ENCODE measurements around the gene GALK2.
"Not testable (repeated sequence)": the region's sequence is repeated elsewhere in the genome, so short reads cannot be mapped to it uniquely, and the experiment has no call there.

Gene GALK2

DNA sequence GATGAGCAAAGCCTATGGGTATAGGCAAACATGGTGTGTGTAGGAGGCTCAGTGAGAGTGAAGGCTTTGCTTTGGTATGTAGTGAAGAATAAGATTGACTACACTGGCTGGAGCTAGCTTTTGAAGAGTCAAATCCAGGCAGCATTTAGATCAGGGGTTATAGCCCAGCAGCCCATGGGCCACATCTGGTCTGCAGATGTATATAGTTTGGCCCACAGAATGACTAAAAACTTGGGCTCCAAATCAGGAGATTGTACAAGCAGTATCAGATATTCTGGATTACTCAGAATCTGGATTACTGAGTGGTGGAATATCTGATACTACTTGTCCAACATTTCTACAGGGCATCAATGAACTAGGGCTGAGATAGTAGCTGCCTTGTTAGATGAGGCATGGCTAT is 160.1 kb downstream of the GALK2 start:
- no peak for DNase-seq (ENCODE audit: low read depth in 2 of 2, low spot score in 1 of 2)

DNA sequence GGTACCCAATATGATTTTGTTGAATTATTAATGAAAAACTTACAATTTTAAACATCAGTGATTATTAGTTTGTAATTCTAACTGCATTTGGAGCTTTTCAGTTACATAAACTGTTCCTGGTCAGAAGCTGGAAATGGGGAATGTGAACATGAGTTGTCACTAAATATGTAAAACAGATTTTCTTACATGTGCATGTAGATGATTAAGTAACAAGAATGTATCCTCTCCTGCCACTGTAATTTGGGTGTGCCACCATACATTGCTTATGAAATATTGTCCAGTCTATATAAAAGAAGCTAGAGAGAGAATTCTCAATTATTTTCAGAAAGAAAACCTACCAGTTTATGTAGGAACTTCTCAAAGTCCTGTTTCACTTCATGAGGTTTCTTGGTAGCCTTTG is 161.4 kb downstream of the GALK2 start:
- no peak for DNase-seq (ENCODE audit: low read depth in 2 of 2, low spot score in 1 of 2)

DNA sequence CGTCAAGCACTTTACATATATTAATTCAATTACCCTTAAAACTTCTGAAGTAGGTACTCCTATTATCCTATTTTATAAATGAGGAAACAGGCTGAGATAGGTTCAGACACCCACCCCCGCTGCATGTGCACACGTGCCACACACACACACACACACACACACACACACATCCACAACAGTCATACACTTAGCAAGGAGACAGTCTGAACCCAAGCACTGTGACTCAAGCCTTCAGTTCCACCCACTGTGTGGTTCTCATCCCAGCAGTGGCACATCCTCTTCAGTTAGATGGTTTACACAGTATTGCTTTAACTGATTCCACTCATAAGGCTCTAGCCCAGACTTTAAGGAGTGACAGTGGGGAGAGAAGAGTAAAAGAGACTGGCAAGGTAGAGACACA is 161.9 kb downstream of the GALK2 start:
- no peak for DNase-seq (ENCODE audit: low read depth in 2 of 2, low spot score in 1 of 2)

DNA sequence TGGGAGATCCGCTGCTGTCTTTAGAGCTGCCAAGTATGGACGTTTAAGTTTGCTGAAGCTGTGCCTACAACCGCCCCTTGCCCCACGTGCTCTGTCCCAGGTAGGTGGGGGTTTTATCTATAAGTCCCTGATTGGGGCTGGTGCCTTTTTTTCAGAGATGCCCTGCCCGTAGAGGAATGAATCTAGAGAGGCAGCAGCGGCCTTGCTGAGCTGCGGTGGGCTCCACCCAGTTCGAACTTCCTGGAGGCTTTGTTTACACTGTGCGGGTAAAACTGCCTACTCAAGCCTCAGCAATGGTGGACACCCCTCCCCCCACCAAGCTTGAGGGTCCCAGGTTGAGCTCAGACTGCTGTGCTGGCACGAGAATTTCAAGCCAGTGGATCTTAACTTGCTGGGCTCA is 169.6 kb downstream of the GALK2 start:
- DNase-seq (ENCODE audit: low read depth in 2 of 2, low spot score in 1 of 2), result no peak

DNA sequence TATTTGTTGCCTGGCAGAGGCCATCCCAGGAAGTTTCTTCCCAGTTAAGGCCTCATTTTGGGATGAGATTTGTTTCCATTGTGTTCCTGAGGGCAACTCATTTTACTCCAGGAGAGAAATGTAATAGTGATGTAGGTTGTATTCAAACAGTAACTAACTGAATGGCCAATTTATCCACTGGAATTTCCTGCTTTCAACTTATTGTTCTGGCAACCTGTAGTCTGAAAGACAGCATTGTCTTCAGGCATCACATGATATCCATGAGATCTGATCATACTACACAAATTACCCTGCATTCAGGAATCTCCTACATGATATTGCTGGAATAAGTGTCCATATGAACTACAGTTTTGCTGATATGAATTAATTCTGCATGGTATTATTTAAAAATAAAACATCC is 173.5 kb downstream of the GALK2 start:
- DNase-seq (ENCODE audit: low read depth in 2 of 2, low spot score in 1 of 2), result no peak

DNA sequence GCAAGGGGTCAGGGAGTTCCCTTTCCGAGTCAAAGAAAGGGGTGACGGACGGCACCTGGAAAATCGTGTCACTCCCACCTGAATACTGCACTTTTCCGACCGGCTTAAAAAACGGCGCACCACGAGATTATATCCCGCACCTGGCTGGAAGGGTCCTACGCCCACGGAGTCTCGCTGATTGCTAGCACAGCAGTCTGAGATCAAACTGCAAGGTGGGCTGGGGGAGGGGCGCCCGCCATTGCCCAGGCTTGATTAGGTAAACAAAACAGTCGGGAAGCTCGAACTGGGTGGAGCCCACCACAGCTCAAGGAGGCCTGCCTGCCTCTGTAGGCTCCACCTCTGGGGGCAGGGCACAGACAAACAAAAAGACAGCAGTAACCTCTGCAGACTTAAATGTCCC is 184.4 kb downstream of the GALK2 start:
- not testable (repeated sequence) for DNase-seq (ENCODE audit: low read depth in 2 of 2, low spot score in 1 of 2)

DNA sequence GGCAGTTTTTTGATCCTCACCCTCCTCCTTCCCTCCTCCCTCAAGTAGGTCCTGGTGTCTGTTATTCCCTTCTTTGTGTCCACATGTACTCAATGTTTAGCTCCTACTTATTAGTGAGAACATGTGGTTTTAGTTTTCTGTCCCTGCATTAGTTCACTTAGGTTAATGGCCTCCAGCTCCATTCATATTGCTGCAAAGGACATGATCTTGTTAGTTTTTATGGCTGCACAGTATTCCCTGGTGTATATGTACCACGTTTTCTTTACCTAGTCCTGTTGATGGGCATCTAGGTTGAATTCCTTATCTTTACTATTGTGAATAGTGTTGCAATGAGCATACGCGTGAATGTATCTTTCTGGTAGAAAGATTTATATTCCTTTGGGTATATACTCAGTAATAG is 191.3 kb downstream of the GALK2 start:
- no peak for DNase-seq (ENCODE audit: low read depth in 2 of 2, low spot score in 1 of 2)

DNA sequence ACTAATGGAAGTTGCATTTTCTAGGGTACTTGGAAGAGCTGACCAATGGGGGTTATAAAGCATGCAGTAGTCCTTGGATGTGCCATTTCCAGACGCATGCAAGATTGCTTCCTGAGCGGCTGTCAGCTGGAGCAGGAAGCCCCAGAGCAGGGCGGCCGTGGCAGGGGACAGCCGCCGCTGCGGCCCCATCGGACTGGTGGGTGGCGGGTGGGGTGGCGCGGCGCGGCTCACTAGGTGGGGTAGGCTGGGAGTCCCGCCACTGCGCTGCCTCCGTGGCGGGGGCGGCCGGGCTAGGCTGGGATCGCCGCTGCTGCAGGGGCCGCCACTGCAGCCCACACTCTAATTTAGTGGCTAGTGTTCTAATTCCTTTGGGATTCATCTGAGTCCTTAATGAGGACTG is 196.4 kb downstream of the GALK2 start:
- DNase-seq (ENCODE audit: low read depth in 2 of 2, low spot score in 1 of 2), result no peak

DNA sequence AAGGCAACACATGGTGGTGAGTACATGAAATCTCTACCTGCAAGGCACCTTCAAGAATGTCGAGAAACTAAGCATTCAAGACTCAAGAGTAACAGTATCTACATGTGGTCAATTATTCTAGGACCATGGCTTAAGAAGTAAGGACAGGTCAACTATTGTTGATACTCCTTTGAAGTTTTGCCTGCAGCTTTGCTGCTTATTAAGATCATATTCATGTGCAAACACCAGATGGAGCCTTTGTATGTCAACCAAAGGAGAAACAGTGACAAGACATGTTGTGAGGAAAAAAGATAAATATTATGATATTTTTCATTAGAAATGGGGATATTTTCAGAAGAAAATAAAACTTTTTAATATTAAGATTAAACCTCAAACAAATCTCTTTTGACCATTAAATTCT is 200.7 kb downstream of the GALK2 start:
- DNase-seq (ENCODE audit: low read depth in 2 of 2, low spot score in 1 of 2), result no peak

DNA sequence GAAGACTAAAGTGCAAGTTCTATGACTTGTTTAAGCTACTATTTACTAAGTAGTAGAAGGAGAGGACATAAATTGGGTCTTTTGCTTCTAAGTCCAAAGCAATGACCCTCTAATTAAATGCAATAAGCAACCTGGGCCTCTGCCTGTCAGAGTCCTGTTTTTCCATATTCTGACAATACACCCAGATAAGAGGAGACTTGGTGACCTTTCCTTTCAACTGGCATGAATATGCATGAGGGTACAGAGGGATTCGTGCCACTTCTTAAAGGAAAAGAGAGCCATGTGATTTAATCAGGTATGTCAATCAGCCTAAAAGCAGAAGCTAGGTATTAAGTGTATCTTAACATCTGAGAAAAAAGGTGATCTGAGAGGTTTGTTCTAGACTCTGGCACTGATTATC is 202.3 kb downstream of the GALK2 start:
- DNase-seq (ENCODE audit: low read depth in 2 of 2, low spot score in 1 of 2), result no peak

DNA sequence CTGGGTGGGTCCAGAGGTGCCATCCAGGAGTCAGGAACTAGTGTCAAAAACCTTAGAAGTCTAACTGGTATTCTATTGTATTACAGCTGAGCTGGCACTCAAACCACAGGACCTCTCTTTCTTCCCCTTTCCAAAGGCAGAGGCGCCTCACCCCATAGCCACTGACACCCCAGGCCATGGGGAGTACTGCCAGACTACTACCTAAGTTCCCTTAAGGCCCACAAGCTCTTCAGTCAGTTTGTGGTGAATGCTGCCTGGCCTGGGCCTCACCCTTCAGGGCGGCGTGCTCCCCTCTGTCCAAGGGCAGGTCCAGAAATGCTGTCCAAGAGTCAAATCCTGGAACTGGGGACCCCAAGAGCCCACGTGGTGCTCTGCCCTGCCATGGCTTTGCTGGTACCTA is 209.9 kb downstream of the GALK2 start:
- DNase-seq (ENCODE audit: low read depth in 2 of 2, low spot score in 1 of 2), result no peak

DNA sequence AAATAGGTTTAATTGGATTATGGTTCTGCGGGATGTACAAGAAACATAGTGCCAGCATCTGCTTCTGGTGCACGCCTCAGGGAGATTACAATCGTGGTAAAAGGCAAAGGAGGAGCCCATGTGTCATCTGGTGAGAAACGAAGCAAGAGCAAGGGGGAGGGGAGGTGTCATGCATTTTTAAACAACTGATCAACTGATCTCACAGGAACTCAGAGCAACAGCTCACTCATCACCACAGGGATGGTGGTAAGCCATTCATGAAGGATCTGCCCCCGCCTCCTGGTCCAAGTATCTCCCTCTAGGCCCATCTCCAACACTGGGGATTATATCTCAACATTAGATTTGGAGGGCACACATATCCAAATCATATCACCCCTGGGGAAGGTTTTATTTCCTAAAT is 210.9 kb downstream of the GALK2 start:
- DNase-seq (ENCODE audit: low read depth in 2 of 2, low spot score in 1 of 2), result no peak

Measured in stimulated activated CD8-positive, alpha-beta memory T cell treated with anti-CD3 and anti-CD28 coated beads, Interleukin-4, amount 100 ng/mL, for 4 hours (primary cell).